CD4-positive, alpha-beta T cell treated with Interleukin-6 for 4 hours (primary cell): ENCODE data around the gene CRYGS.
"Not testable (repeated sequence)": the region's sequence is repeated elsewhere in the genome, so short reads cannot be mapped to it uniquely, and the experiment has no call there.

Source experiments
- DNase-seq: peaks from one replicate; pipeline ENCODE4 v3.0.0-alpha.2; 2020; ENCODE audit warnings: mixed read lengths

CRYGS gene

GRCh38 chr3:186544281-186544680 lies at the start of gene CRYGS:
Gene CRYGS (minus strand): TSS chr3:186544380. CDS start chr3:186544326, 54 bp downstream.
- no peak for DNase-seq

- DNase-seq = no peak
Observed at GRCh38 chr3:186593862-186594261, 49.7 kb upstream of the CRYGS start.

GRCh38 chr3:186592682-186593081 lies 48.5 kb upstream of the CRYGS start:
- DNase-seq = no peak

GRCh38 chr3:186590580-186591295 lies 46.6 kb upstream of the CRYGS start:
- DNase-seq = no peak

GRCh38 chr3:186589856-186590579 lies 45.8 kb upstream of the CRYGS start:
- peak; percentile 6 for DNase-seq

GRCh38 chr3:186589121-186589520 lies 44.9 kb upstream of the CRYGS start:
- DNase-seq = no peak

- no peak for DNase-seq
Observed at GRCh38 chr3:186588632-186589031, 44.5 kb upstream of the CRYGS start.

- no peak for DNase-seq
Observed at GRCh38 chr3:186587183-186587582, 43.0 kb upstream of the CRYGS start.

GRCh38 chr3:186586245-186586644 lies 42.1 kb upstream of the CRYGS start:
- not testable (repeated sequence) for DNase-seq

- no peak for DNase-seq
Observed at GRCh38 chr3:186583831-186584230, 39.7 kb upstream of the CRYGS start.

- no peak for DNase-seq
Observed at GRCh38 chr3:186582541-186582940, 38.4 kb upstream of the CRYGS start.

- DNase-seq = no peak
Observed at GRCh38 chr3:186580785-186581184, 36.6 kb upstream of the CRYGS start.

- no peak for DNase-seq
Observed at GRCh38 chr3:186577521-186577920, 33.3 kb upstream of the CRYGS start.

GRCh38 chr3:186571644-186572013 lies 27.4 kb upstream of the CRYGS start:
- DNase-seq = no peak

- no peak for DNase-seq
Observed at GRCh38 chr3:186570941-186571643, 26.9 kb upstream of the CRYGS start.

GRCh38 chr3:186570096-186570940 lies 26.1 kb upstream of the CRYGS start, which contains the start of gene DNAJB11:
Gene DNAJB11 (plus strand): TSS chr3:186570720. CDS start chr3:186570898, 178 bp downstream.
- DNase-seq = peak; percentile 98

GRCh38 chr3:186569779-186570095 lies 25.6 kb upstream of the CRYGS start:
- DNase-seq = no peak

GRCh38 chr3:186569361-186569760 lies 25.2 kb upstream of the CRYGS start:
- not testable (repeated sequence) for DNase-seq

- DNase-seq = peak; percentile 91
Observed at GRCh38 chr3:186567072-186567921, 23.1 kb upstream of the CRYGS start, which contains the start of gene TBCCD1. Gene TBCCD1 (minus strand): TSS chr3:186567339. CDS start chr3:186564329, 3,010 bp downstream.

GRCh38 chr3:186566772-186567071 lies 22.5 kb upstream of the CRYGS start:
- DNase-seq = no peak

GRCh38 chr3:186564586-186564985 lies 20.4 kb upstream of the CRYGS start:
- no peak for DNase-seq
